GM12891 (cell line): ENCODE measurements around the gene AGBL3.
A peak's percentile ranks its signal among the peaks of the same experiment; 100 is the strongest.

Experiments
- DNase-seq: peaks from one replicate; pipeline ENCODE4 v3.0.0; 2011; ENCODE audit warnings: low spot score; ENCODE audit not compliant: insufficient read length
- FAIRE-seq: peaks from 2 replicates; lab custom pipeline; 2011; peaks lifted over from hg19 to GRCh38; lab: Jason Lieb, UNC
- PAX5 ChIP-seq: IDR thresholded peaks from 2 replicates; pipeline ENCODE4 v1.6.1; 2011; ENCODE audit warnings: low read length, moderate library complexity, mild to moderate bottlenecking; ENCODE audit not compliant: insufficient read depth, severe bottlenecking
- POLR2A ChIP-seq: IDR thresholded peaks from 2 replicates; pipeline ENCODE4 v1.6.1; 2011; ENCODE audit warnings: low read depth, low read length, control low read depth
- POLR2AphosphoS5 ChIP-seq: IDR thresholded peaks from 2 replicates; pipeline ENCODE4 v1.6.1; 2011; ENCODE audit warnings: low read depth, low read length, control low read depth
- POU2F2 ChIP-seq: IDR thresholded peaks from 2 replicates; pipeline ENCODE4 v1.6.1; 2011; ENCODE audit warnings: low read depth, mild to moderate bottlenecking, control low read depth, low read length, moderate library complexity
- SPI1 ChIP-seq: IDR thresholded peaks from 2 replicates; pipeline ENCODE4 v1.6.1; 2011; ENCODE audit warnings: low read depth, low read length, control low read depth
- TAF1 ChIP-seq: IDR thresholded peaks from 2 replicates; pipeline ENCODE4 v1.6.1; 2011; ENCODE audit warnings: low read depth, low read length, control low read depth

Gene AGBL3

GRCh38 chr7:135128931-135129330, 142.6 kb downstream of the AGBL3 start:
- TF ChIP-seq SPI1 (no peak), POU2F2 (no peak), POLR2A (no peak), PAX5 (no peak), POLR2AphosphoS5 (no peak), TAF1 (no peak)
- peak; percentile 28 for FAIRE-seq

GRCh38 chr7:135129579-135129978, 143.3 kb downstream of the AGBL3 start:
- FAIRE-seq, result no peak
- no peak for DNase-seq
- TF ChIP-seq POLR2A (no peak), PAX5 (no peak), SPI1 (no peak), POU2F2 (no peak), POLR2AphosphoS5 (no peak), TAF1 (no peak)

More at GRCh38 chr7:135128931-135129330, 142.6 kb downstream of the AGBL3 start:
- DNase-seq, result no peak

GRCh38 chr7:135143885-135144668, 157.8 kb downstream of the AGBL3 start:
- DNase-seq, result no peak
- TF ChIP-seq PAX5, result no peak
- no peak for TF ChIP-seq SPI1
- TF ChIP-seq POLR2A, result no peak
- no peak for TF ChIP-seq POU2F2
- no peak for FAIRE-seq

GRCh38 chr7:135147341-135147898, 161.1 kb downstream of the AGBL3 start:
- FAIRE-seq (no peak), DNase-seq (no peak)
- TF ChIP-seq POLR2AphosphoS5, result no peak

GRCh38 chr7:135147899-135148721, 161.8 kb downstream of the AGBL3 start, which contains the start of gene TMEM140:
Gene TMEM140, plus strand, starts transcription at chr7:135148072. Its CDS starts 16,370 bp downstream, at chr7:135164442.
- DNase-seq, result no peak
- peak; percentile 94 for FAIRE-seq
- TF ChIP-seq SPI1 (peak; percentile 53), TAF1 (peak; percentile 83), PAX5 (no peak), POLR2AphosphoS5 (no peak), POU2F2 (0 out of 2 replicates have a peak, but pooled peaks have one; percentile 18), POLR2A (peak; percentile 43; the same call in 1 of the 2 replicates)

- FAIRE-seq (no peak), DNase-seq (no peak)
- no peak for TF ChIP-seq PAX5
- TF ChIP-seq TAF1, result no peak
- TF ChIP-seq POLR2AphosphoS5, result no peak
- no peak for TF ChIP-seq POLR2A
- peak; percentile 52; the same call in 1 of the 2 replicates for TF ChIP-seq SPI1
These were observed 163.9 kb downstream of the AGBL3 start for GRCh38 chr7:135150072-135150782.

- TF ChIP-seq PAX5, result no peak
- TF ChIP-seq POU2F2, result no peak
- TF ChIP-seq POLR2AphosphoS5, result no peak
- no peak for TF ChIP-seq POLR2A
- no peak for TF ChIP-seq SPI1
- no peak for TF ChIP-seq TAF1
- DNase-seq (no peak), FAIRE-seq (no peak)
These were observed 164.8 kb downstream of the AGBL3 start for GRCh38 chr7:135151132-135151531.

GRCh38 chr7:135151533-135151932, 165.2 kb downstream of the AGBL3 start:
- DNase-seq (no peak), FAIRE-seq (peak; percentile 52)
- TF ChIP-seq SPI1 (no peak), POLR2A (no peak), PAX5 (no peak), POLR2AphosphoS5 (no peak), TAF1 (no peak), POU2F2 (no peak)
